Measurements from ENCODE around the gene GAS2L2.

DNA sequence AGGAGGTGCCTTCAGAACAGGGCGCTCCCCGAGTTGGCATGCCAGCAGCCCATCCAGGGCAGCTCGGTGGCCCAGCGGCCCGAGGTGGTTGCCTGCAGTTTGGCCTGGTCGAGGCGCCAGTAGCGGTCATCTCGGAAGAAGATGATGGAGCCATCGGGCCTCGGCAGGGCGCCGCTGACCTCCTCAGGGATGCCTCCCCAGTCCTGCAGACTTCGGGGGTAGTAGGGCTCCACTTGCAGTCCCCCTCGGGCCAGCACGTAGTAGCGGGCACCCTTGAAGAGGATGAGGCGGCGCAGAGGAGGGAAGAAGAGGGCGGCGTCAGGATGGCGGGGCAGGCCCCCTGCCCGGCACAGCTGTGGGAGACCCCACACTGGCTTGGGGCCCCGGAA lies 13.4 kb upstream of the GAS2L2 start:
- TF ChIP-seq, protein P1, sequence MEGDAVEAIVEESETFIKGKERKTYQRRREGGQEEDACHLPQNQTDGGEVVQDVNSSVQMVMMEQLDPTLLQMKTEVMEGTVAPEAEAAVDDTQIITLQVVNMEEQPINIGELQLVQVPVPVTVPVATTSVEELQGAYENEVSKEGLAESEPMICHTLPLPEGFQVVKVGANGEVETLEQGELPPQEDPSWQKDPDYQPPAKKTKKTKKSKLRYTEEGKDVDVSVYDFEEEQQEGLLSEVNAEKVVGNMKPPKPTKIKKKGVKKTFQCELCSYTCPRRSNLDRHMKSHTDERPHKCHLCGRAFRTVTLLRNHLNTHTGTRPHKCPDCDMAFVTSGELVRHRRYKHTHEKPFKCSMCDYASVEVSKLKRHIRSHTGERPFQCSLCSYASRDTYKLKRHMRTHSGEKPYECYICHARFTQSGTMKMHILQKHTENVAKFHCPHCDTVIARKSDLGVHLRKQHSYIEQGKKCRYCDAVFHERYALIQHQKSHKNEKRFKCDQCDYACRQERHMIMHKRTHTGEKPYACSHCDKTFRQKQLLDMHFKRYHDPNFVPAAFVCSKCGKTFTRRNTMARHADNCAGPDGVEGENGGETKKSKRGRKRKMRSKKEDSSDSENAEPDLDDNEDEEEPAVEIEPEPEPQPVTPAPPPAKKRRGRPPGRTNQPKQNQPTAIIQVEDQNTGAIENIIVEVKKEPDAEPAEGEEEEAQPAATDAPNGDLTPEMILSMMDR (conservative IDR thresholded peaks at IDR 0.05), result no peak
- no peak for TF ChIP-seq EZH2 (IDR thresholded peaks at IDR 0.05; ENCODE audit: low read depth)

Measured in PC-9 (cell line).